CD4-positive, alpha-beta T cell treated with Interferon alpha-2 for 1 hour (primary cell): ENCODE results near the gene WDR88.
"Not testable (repeated sequence)": the region's sequence is repeated elsewhere in the genome, so short reads cannot be mapped to it uniquely, and the experiment has no call there.

Source experiments
- DNase-seq, 2 donors: peaks; one replicate each; pipeline ENCODE4 v3.0.0-alpha.2; 2020 to 2022

Gene WDR88

DNA sequence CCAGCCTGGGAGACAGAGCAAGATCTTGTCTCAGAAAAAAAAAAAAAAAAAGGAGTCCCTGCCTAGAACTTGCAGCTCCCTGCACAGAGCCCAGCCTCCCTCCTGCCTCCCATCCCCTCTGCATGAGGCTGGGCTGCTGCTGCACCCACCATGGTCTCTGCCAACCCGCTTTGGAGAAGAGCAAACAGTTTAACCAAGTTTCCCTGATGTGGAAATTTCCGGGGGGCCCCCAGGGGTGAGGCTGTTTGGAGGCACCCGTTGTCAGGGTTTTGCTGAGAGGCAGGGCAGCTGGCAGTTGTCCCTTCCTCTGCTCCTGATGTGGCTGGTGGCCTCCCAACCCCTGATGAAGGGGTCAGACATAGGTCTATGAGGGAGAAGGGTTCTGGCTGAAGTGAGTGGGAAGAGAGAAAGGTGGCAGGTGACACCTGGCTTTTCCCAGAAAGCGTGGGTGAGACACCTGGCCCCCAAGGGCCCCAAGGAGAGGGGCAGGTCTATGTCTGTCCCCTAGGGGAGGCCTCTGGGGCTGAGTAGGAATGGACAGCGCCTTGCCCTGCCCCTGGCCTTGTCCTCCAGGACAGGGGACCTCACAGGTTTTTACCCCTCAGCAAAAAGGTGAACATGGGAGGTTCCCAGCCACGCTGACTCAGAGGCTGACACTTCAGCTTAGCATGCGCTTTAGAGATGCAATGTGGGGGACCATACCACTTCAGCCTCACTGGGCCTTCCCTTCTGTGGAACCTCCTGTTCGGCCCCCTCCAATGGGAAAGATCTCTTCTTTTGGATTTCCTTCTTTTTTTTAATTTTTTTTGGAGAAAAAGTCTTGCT lies 67.7 kb downstream of the WDR88 start:
- no peak for DNase-seq

DNA sequence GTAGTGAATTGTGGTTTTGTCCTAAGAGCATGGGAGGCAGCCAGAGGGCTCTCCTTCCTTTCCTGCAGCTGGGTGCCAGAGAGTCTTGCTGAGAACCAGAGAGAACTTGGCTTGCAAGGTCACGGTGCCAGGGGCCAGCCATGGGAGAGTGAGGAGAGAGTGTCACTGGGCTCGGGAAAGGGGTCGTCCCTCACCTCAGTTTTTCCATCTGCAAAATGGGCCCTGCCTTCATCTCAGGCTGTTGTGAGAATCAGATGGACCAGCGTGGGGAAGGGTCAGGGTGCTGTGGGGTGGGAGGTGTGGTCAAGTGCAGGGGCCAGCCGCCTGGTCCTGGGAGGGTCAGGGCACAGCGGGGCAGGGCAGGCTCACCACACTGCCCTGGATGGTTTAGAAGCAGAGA lies 69.6 kb downstream of the WDR88 start:
- no peak for DNase-seq

DNA sequence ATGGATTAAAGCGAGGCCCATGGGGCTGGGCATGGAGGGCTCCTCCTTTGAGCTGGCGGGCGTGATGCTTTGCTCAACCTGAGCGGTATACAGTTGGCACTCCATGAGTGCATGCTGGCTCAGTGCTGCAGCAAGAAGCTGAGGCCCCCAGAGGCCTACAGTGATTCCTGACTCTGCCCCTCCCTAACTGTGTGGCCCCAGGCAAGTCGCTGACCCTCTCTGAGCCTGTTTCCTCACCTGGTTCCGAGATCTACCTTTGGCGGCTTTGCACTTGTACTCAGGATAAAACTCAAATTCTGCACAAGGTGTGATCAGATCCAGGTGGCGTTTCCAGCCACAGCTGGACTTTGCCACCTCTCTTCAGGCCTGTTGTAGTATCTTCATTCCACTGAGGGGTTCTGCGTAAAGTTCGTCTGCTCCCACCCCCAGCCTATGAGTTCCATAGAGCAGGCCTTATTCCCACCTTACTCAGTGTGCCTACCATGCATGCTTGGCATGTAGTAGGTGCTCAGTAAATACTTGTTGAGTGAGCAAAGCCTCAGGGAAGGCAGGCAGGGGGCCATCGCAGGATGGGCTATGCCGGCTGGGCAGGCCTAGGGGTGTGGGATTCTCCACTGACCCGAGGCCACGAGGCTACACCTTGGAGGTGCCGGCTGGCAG lies 70.1 kb downstream of the WDR88 start:
- no peak for DNase-seq

DNA sequence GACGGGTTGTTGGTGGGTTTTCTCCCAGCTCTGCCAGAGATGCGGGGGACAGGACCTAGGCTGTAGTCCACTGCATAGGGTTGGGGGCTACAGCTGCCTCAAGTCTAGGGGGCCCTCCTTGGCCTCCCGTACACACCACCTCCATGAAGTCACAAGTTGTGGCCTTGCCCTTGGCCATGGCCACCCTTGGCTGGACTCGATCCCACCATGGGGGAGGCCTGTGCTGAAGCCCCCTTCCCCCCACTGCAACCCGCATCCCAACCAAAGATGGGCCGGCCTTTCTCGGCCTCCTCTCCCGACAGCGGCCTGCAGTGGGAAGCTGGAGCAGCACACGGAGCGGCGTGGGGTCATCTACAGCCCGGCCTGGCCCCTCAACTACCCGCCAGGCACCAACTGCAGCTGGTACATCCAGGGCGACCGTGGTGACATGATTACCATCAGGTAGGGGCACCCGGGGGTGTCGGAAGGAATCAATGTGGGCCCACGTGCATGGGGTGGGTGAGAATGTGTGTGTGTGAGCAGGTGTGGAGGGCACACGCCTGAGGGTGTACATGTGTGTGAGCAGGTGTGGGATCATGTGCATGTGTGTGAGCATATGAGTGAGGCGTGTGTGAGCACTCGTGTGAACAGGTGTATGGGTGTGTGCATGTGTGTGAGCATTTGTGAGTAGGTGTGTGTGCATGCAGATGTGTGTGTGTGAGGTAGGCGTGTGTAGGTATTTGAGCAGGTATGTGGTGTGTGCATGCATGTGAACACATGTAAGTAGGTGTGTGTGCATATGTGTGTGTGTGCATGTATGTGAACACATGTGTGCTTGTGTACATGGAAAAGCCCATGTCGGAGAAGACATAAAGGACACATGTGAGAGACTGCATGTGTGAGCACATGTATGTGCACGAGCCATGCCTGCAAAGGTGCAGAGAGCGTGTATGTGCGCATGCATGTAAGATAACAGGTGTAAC lies 70.9 kb downstream of the WDR88 start:
- DNase-seq = no peak

DNA sequence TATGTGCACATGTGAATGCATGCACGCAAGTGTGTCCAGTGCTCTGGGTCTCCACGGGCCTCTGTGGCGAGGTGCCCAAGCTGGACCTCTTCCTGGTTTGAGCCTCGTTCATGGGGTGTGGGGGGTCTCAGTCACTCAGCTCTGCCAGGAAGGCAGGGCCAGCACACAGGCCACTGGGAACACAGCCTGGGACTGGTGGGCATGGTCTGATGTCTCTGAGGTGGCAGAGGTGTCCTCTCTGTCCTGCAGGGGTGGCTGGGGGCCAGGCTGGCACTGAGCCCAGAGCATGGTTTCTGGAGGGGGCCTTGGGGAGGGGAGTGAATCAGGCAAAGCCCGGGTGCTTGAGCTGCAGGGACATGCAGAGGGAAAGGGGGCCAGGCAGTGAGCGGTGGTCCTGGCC lies 71.6 kb downstream of the WDR88 start:
- no peak for DNase-seq

DNA sequence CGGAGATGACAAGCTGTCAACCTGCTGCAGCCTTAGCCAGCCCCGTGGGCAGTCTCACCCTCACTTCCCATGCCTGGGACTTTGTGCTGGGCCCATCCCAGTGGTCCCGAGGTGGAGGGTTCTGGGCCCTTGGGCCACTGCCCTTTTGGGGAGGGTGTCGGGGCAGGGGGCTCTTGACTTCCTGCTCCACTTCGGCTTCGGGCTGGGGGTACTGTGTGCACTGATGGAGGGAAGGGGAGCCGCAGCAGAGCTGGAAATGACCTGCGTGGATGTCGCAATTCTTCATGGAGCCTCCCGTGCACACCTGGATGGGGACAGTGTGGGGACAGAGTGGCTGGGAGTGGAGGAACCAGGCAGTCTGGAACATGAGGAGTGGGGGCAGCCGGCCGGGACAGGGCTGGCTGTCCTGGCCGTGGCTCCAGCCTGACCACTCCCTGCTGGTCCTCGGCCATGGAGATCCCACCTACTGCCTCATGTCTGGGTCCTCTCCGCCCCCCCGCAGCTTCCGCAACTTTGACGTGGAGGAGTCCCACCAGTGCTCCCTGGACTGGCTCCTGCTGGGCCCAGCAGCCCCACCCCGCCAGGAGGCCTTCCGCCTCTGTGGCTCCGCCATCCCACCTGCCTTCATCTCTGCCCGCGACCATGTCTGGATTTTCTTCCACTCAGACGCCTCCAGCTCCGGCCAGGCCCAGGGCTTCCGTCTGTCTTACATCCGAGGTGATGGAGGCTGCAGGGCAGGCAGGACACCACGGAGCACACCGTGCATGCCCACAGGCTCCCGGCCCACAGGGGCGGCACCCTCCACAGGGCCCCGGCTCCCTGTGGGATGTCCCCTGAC lies 72.4 kb downstream of the WDR88 start:
- no peak for DNase-seq

DNA sequence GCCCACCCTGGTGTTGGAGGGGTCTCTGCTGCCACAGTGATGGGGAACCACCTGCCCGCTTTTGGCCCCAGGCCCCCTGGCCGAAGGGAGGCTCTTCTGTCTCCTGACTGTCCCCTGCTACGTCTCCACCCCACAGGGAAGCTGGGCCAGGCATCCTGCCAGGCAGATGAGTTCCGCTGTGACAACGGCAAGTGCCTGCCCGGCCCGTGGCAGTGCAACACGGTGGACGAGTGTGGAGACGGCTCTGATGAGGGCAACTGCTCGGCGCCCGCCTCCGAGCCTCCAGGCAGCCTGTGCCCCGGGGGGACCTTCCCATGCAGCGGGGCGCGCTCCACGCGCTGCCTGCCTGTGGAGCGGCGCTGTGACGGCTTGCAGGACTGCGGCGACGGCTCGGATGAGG lies 73.2 kb downstream of the WDR88 start:
- DNase-seq = no peak

DNA sequence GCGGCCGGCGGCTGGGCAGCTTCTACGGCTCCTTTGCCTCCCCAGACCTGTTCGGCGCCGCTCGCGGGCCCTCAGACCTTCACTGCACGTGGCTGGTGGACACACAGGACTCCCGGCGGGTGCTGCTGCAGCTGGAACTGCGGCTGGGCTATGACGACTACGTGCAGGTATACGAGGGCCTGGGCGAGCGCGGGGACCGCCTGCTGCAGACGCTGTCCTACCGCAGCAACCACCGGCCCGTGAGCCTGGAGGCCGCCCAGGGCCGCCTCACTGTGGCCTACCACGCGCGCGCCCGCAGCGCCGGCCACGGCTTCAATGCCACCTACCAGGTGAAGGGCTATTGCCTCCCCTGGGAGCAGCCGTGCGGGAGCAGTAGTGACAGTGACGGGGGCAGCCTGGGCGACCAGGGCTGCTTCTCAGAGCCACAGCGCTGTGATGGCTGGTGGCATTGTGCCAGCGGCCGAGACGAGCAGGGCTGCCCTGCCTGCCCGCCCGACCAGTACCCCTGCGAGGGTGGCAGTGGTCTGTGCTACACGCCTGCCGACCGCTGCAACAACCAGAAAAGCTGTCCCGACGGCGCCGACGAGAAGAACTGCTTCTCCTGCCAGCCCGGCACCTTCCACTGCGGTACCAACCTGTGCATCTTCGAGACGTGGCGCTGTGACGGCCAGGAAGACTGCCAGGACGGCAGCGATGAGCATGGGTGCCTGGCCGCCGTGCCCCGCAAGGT lies 73.8 kb downstream of the WDR88 start:
- DNase-seq = no peak

DNA sequence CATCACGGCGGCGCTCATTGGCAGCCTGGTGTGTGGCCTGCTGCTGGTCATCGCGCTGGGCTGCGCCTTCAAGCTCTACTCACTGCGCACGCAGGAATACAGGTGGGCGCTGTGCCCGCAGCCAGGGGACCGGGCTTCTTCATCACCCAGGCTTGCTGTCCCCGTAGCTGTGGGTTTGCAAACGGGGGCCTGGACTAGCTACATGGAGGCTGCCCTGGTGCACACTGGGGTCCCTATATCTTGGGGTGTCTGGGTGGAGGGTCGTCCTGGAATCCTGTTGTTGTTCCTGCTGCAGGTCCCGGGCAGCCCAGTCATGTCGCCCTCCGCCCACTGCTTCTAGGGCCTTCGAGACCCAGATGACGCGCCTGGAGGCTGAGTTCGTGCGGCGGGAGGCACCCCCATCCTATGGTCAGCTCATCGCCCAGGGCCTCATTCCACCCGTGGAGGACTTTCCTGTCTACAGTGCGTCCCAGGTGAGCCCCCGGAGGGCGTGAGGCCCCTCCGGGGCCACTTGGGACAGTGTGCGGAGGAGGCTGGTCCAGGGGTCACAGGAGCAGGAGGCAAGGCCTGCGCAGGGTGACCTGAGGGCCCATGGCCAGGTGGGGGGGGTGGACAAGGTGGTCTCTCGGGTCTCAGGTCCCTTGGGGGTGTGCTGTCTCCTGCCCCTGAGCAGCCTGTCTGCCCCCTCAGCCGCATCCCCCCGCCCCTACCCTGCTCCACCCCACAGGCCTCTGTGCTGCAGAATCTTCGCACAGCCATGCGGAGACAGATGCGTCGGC lies 74.5 kb downstream of the WDR88 start:
- DNase-seq = no peak

DNA sequence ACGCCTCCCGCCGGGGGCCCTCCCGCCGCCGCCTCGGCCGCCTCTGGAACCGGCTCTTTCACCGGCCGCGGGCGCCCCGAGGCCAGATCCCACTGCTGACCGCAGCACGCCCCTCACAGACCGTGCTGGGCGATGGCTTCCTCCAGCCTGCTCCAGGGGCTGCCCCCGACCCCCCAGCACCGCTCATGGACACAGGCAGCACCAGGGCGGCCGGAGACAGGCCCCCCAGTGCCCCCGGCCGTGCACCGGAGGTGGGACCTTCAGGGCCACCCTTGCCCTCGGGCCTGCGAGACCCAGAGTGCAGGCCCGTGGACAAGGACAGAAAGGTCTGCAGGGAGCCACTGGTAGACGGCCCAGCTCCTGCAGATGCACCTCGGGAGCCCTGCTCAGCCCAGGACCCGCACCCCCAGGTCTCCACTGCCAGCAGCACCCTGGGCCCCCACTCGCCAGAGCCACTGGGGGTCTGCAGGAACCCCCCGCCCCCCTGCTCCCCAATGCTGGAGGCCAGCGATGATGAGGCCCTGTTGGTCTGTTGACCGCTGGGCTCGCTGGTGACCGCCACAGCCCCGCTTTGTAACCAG lies 75.2 kb downstream of the WDR88 start:
- DNase-seq = no peak

DNA sequence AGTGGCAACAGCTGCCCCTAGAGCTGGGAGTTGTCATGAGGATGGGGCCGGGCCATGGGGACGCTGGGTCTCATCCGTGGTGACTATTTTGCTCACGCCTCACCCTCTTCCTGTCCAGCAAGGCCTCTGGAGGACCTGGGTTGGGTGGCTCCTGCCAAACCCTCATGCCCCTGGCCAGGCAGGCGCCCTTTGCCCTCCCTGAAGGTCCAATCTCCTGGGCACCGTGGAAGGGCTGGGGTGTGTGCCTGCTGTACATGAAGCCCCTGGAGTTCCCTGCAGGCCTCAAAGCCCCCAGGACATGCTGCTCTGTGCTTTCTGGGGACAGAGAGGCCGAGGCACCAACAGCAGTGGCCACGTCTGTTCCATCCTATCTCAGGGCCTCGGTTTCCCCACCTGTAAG lies 76.0 kb downstream of the WDR88 start:
- no peak for DNase-seq

DNA sequence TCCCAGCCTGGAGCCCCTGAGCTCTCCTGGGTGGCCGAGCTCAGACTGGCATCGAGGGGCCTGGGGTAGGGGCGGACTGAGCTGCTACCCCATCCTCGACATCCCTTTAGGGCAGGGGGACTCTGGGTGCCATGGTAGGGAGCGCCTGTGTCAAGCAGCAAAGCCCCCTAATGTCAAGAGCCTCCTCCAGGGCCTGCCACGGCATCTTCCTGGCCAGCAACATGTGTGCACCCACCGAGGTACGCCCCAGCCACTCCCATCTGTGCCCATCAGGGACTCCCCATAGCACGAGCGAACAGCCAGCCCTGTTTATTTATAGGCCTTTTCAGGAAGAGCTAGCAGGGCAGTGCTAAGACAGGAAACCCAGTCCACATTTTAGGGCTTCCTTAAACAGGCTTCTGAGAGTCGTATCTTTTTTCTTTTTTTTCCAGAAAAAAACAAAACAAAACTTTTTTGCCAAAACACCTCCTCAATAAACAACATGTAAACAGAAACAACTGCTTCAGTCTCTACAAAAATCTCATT lies 76.5 kb downstream of the WDR88 start:
- no peak for DNase-seq

DNA sequence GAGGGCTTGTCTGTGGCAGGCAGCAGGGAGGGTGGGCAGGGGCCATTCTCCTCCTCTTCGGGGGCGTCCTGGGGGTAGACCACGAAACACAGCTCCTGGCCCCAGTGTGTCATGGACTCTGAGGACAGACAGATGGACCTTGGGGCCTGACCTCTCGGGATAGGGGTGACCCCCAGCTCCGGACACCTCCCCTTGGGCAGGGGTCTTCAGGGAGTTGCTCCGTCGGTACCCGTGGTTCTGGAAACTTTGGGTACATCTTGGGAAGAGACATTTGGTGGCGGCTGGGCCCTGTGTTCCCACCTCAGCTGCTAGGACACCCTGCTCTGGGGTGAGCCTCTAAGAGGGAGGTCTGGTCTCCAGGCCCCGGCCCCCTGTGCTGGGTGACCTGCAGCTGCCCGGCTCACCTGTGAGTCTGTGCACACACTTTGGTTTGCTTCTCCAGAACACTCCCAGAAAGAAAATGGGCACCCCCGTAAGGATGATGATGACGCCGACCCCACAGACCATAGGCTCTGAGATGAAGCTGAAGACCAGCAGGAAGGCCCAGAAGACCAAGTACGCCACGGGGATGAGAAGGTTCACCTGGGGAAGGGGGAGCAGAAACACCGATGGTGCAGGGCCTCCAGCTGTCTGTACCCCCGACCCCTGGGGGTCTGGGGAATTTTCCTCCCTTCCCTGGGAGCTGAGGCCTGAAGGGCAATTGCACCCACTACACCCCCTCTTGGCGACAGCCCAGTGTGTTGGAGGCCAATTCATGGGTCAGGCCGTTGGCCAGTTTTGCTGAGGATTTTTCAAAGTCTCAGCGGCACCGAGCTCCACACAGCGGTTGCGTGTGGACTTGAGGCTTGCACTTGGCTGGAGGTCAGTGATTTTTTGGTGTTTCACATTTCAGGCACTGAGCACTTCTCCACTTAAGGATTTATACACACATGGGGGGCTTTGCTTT lies 77.3 kb downstream of the WDR88 start:
- DNase-seq = no peak

DNA sequence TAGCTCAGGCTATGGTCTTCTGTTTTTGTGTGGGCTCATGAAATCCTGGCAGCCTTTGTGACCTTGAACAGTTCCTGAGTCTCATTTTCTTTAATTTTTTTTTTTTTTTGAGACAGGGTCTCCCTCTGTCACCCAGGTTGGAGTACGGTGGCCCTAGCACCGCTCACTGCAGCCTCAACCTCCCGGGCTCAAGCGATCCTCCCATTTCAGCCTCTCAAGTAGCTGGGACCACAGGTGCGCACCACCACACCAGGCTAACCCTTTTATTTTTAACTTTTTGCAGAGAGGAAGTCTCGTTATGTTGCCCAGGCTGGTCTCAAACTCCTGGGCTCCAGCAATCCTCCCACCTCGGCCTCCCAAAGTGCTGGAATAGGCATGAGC lies 77.9 kb downstream of the WDR88 start:
- not testable (repeated sequence) for DNase-seq

DNA sequence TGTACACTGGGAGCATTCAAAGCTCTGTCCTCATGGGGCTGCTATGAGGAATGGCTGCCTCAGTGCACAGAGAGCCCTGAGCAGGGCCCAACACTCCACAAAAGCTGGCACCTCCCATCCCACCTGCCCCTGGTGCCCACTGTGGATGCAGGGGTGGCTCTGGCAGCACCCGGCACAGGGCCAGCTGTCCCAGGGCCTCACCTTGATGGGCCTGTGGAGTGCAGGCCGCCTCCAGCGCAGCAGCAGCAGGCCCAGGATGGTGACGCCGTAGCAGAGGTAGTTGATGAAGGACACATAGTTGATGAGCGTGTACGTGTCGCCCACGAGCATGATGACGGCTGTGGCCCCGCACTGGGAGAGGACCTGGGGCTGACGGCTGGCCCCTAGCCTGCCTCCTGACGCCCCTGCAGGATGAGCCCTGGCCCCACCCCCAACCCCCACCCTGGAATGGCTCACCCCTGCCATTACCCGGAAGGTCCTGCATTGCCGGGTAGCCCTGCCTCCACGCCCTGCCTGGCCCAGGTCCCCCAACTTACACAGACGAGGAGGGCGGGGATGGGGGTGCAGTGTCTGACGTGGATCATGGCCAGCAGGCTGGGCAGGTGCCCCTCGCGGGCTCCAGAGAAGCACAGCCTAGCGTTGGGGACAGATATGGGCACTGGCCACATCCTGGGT lies 78.5 kb downstream of the WDR88 start:
- DNase-seq = no peak

DNA sequence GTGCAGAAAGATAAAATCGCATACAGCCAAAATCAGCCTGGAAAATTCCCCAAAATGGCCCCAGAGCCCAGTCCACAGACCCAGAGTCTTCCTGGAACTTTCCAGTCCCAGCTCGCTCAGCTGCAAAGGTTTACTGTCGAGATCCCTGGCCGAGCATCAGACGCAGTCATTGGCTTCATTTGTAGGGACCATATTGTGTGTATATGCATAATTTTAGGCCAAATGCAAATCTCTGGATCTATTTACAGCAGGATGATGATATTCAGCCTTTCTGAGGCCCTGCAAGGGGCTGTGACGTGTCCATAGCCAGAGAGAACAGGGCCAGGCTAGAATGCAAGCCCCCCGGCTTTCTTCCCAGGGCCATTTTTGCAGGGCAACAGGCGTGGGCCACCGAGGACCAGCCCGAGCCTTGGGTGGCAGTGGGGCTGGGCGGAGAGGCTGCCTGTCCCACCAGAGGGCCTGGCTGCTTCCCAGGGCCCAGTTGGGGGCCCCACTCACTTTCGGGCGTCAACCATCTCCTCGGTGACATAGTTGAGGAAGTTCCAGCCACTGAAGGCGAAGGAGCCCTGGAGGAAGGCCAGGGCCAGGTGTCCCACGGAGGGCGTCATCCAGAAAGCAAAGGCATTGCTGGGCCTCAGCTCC lies 80.0 kb downstream of the WDR88 start:
- DNase-seq = no peak

DNA sequence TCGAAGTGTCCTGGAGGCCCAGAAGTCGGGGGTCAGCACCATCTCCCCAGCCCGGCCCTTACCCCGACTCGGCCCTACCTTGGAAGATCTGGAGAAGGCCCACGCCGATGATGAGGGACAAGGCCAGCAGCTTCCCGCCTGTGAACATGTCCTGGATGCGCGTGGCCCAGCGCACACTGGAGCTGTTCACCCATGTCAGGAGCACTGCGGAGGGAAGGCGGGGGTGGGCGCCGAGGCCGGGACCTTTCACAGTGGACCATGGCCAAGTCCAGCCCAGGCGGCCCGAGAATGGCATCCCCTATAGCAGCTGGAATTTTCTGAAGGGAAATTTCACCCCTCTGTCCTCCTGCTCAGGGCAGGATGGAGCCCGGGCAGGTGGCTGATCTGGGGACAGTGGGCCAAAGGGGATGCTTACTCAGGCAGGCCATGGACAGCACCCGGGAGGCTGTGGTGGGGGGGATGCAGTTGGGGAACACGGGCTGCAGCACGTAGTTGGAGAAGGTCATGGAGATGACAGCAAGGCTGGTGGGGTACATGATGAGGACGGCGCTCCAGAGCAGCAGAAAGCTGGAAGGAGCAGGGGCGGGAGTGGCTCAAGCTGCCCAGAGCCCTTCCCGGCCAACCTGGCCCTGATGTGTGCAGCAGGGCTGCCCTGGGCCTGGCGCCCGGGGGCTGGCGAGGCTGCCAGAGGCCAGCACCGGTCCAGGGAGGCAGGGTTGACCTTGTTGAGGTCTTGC lies 80.7 kb downstream of the WDR88 start:
- no peak for DNase-seq
